H9 (cell line): ENCODE data around the gene SYAP1. TPM values are rescaled to one million over a fixed set of nuclear protein-coding genes. Genes with fewer than 3 reads are reported as not detected.

ENCODE experiments used
- DNase-seq: peaks from one replicate; pipeline ENCODE4 v3.0.0-alpha.2; 2017
- H2AFZ ChIP-seq: one replicate; pipeline ENCODE4 v1.6.1; 2013; ENCODE audit warnings: mild to moderate bottlenecking, low read length, control low read depth, moderate library complexity
- H2AK5ac ChIP-seq: 2 replicates; pipeline ENCODE4 v1.6.1; 2013; ENCODE audit warnings: low read length, control low read depth, mixed read lengths; ENCODE audit not compliant: insufficient read length
- H2BK120ac ChIP-seq: one replicate; pipeline ENCODE4 v1.6.1; 2013; ENCODE audit warnings: low read depth, mild to moderate bottlenecking, low read length, control low read depth, inconsistent platforms; ENCODE audit not compliant: poor library complexity, severe bottlenecking
- H2BK12ac ChIP-seq: 2 replicates; pipeline ENCODE4 v1.6.1; 2013; ENCODE audit warnings: low read length, control low read depth, mixed read lengths, low read depth; ENCODE audit not compliant: insufficient read length
- H2BK15ac ChIP-seq: 2 replicates; pipeline ENCODE4 v1.6.1; 2013; ENCODE audit warnings: low read depth, low read length, control low read depth
- H2BK20ac ChIP-seq: one replicate; pipeline ENCODE4 v1.6.1; 2013; ENCODE audit warnings: low read depth, mild to moderate bottlenecking, low read length, control low read depth, inconsistent platforms; ENCODE audit not compliant: poor library complexity, severe bottlenecking
- H2BK5ac ChIP-seq: 2 replicates; pipeline ENCODE4 v1.6.1; 2013; ENCODE audit warnings: low read length, control low read depth, mixed read lengths; ENCODE audit not compliant: insufficient read length
- H3K14ac ChIP-seq: 2 replicates; pipeline ENCODE4 v1.6.1; 2013; ENCODE audit warnings: low read length, control low read depth; ENCODE audit not compliant: insufficient read depth
- H3K18ac ChIP-seq: 2 replicates; pipeline ENCODE4 v1.6.1; 2013; ENCODE audit warnings: low read depth, mild to moderate bottlenecking, mixed read lengths, low read length, control low read depth; ENCODE audit not compliant: insufficient read length
- H3K23ac ChIP-seq: 2 replicates; pipeline ENCODE4 v1.6.1; 2013; ENCODE audit warnings: low read length, control low read depth, mixed read lengths, low read depth; ENCODE audit not compliant: insufficient read length
- H3K23me2 ChIP-seq: 2 replicates; pipeline ENCODE4 v1.6.1; 2013; ENCODE audit warnings: low read depth, mild to moderate bottlenecking, mixed read lengths, low read length, control low read depth; ENCODE audit not compliant: insufficient read length, poor library complexity, severe bottlenecking
- H3K27ac ChIP-seq: 2 replicates; pipeline ENCODE4 v1.5.1; 2013; ENCODE audit warnings: low read length, control low read depth, mixed read lengths, low read depth; ENCODE audit not compliant: insufficient read length
- H3K27me3 ChIP-seq: 2 replicates; pipeline ENCODE4 v1.6.1; 2013; ENCODE audit warnings: low read length, control low read depth, inconsistent platforms; ENCODE audit not compliant: insufficient read depth
- H3K4ac ChIP-seq: 2 replicates; pipeline ENCODE4 v1.6.1; 2013; ENCODE audit warnings: low read depth, mild to moderate bottlenecking, control low read depth, inconsistent platforms, low read length, moderate library complexity
- H3K4me1 ChIP-seq: 2 replicates; pipeline ENCODE4 v1.6.1; 2013; ENCODE audit warnings: low read length, control low read depth, inconsistent platforms; ENCODE audit not compliant: insufficient read depth
- H3K4me2 ChIP-seq: 2 replicates; pipeline ENCODE4 v1.6.1; 2013; ENCODE audit warnings: low read length, control low read depth, mixed read lengths; ENCODE audit not compliant: insufficient read length, insufficient read depth
- H3K56ac ChIP-seq: 2 replicates; pipeline ENCODE4 v1.6.1; 2013; ENCODE audit warnings: low read depth, mild to moderate bottlenecking, mixed read lengths, low read length, control low read depth; ENCODE audit not compliant: insufficient read length
- H3K79me1 ChIP-seq: 2 replicates; pipeline ENCODE4 v1.6.1; 2013; ENCODE audit warnings: low read depth, mild to moderate bottlenecking, moderate library complexity, low read length, control low read depth, inconsistent platforms; ENCODE audit not compliant: insufficient read depth, poor library complexity, severe bottlenecking
- H3K79me2 ChIP-seq: 2 replicates; pipeline ENCODE4 v1.6.1; 2013; ENCODE audit warnings: low read length, control low read depth, inconsistent platforms; ENCODE audit not compliant: insufficient read depth
- H3K9ac ChIP-seq: 2 replicates; pipeline ENCODE4 v1.6.1; 2013; ENCODE audit warnings: low read length, control low read depth, mixed read lengths; ENCODE audit not compliant: insufficient read length; ENCODE audit errors: extremely low read depth
- H3K9me3 ChIP-seq: one replicate; pipeline ENCODE4 v1.6.1; 2013; ENCODE audit warnings: low read depth, low read length, inconsistent platforms; ENCODE audit not compliant: control insufficient read depth
- H3T11ph ChIP-seq: one replicate; pipeline ENCODE4 v1.6.1; 2013; ENCODE audit warnings: mild to moderate bottlenecking, low read length, control low read depth, inconsistent platforms
- H4K20me1 ChIP-seq: one replicate; pipeline ENCODE4 v1.6.1; 2013; ENCODE audit not compliant: control insufficient read depth, insufficient read length, insufficient read depth
- H4K5ac ChIP-seq: 2 replicates; pipeline ENCODE4 v1.6.1; 2013; ENCODE audit warnings: low read depth, mild to moderate bottlenecking, mixed read lengths, low read length, control low read depth; ENCODE audit not compliant: insufficient read length
- H4K8ac ChIP-seq: replicated peaks from 2 replicates; pipeline ENCODE4 v1.6.1; 2013; ENCODE audit warnings: low read length, control low read depth, mixed read lengths, low read depth; ENCODE audit not compliant: insufficient read length
- H4K91ac ChIP-seq: 2 replicates; pipeline ENCODE4 v1.6.1; 2013; ENCODE audit warnings: low read depth, mild to moderate bottlenecking, moderate library complexity, mixed read lengths, low read length, control low read depth; ENCODE audit not compliant: insufficient read length
- H3K27ac Mint-ChIP-seq, 3 experiments: 2 replicates in 2 of 3; 3 replicates in 1 of 3; pipeline ENCODE4 v1.8.0; 2020 to 2021; ENCODE audit warnings: mixed read lengths in 3 of 3, mild to moderate bottlenecking in 1 of 3, moderate library complexity in 1 of 3
- H3K27me3 Mint-ChIP-seq: 2 replicates; pipeline ENCODE4 v1.8.0; 2021; ENCODE audit warnings: low read depth, mild to moderate bottlenecking, moderate library complexity, mixed read lengths
- H3K36me3 Mint-ChIP-seq, 3 experiments: 2 replicates in 2 of 3; 3 replicates in 1 of 3; pipeline ENCODE4 v1.8.0; 2020 to 2021; ENCODE audit warnings: low read depth in 3 of 3, mixed read lengths in 3 of 3; ENCODE audit not compliant: insufficient read depth in 1 of 3
- H3K4me1 Mint-ChIP-seq, 2 experiments: 2 replicates each; pipeline ENCODE4 v1.8.0; 2020; ENCODE audit warnings: mixed read lengths in 2 of 2
- H3K4me3 Mint-ChIP-seq, 2 experiments: 2 replicates in 1 of 2; 3 replicates in 1 of 2; pipeline ENCODE4 v1.8.0; 2020 to 2021; ENCODE audit warnings: mild to moderate bottlenecking in 2 of 2, mixed read lengths in 2 of 2, moderate library complexity in 1 of 2
- H3K9me3 Mint-ChIP-seq, 2 experiments: 2 replicates in 1 of 2; 3 replicates in 1 of 2; pipeline ENCODE4 v1.8.0; 2020; ENCODE audit warnings: mild to moderate bottlenecking in 2 of 2, mixed read lengths in 2 of 2, moderate library complexity in 1 of 2
- CTCF ChIP-seq: fragments of 200-600 bp; sonication (generic); conservative IDR thresholded peaks from 3 replicates; pipeline ENCODE4 v1.8.0; 2021; ENCODE audit warnings: antibody characterized with exemption, mild to moderate bottlenecking
- WGBS: extraction: QIAGEN DNeasy Blood & Tissue Kit; methylation state at CpG from one replicate; pipeline ENCODE4 v1.1.7; 2013; ENCODE audit warnings: missing lambda C conversion rate, low lambda C conversion rate, mixed read lengths; ENCODE audit not compliant: insufficient read length; ENCODE audit errors: extremely low coverage; 5-methylcytosine and 5-hydroxymethylcytosine counted together
- total RNA-seq: library from RNA; stranded (reverse); gene quantifications from 2 replicates; pipeline ENCODE4 v1.2.1, GENCODE V29; 2021

The SYAP1 gene
- total RNA-seq, 1 experiment from 2014 or later: 42.7 TPM

- Mint-ChIP-seq H3K27ac (0 out of 7 replicates have a peak overlapping the region, but pooled peaks of 1 of the 3 experiments have one; percentile 61), H3K9me3 (peaks cover 3 to 9% of the 10 kb centered on the region in 2 experiments; a peak in 3 of 5 replicates), H3K27me3 (no peaks in the 10 kb centered on the region), H3K4me1 (peaks cover 19 to 28% of the 10 kb centered on the region in 2 experiments), H3K4me3 (0 out of 5 replicates have a peak overlapping the region, but pooled peaks of 1 of the 2 experiments have one; percentile 14), H3K36me3 (peaks cover 25 to 40% (median 38%) of the 10 kb centered on the region in 3 experiments)
- Histone ChIP-seq H3K14ac (no peak overlapping the region), H3K56ac (no peak overlapping the region), H3K18ac (no peak overlapping the region), H3T11ph (no peak overlapping the region), H3K23me2 (peaks cover 7% of the 10 kb centered on the region), H2BK15ac (no peak overlapping the region), H2AK5ac (no peak overlapping the region), H2AFZ (no peak overlapping the region), H3K4me1 (no peaks in the 10 kb centered on the region), H3K27ac (no peak overlapping the region), H3K9ac (no peak overlapping the region), H3K4ac (no peak overlapping the region), H3K9me3 (no peaks in the 10 kb centered on the region), H3K79me2 (peaks cover 34% of the 10 kb centered on the region; the same call in 1 of the 2 replicates), H4K8ac (no peak overlapping the region), H3K4me2 (no peak overlapping the region), H4K5ac (no peak overlapping the region), H3K23ac (no peak overlapping the region), H2BK5ac (no peak overlapping the region), H2BK120ac (no peak overlapping the region), H4K91ac (no peak overlapping the region), H3K27me3 (no peaks in the 10 kb centered on the region), H2BK20ac (no peak overlapping the region), H2BK12ac (no peak overlapping the region), H4K20me1 (no peaks in the 10 kb centered on the region), H3K79me1 (peaks cover 7% of the 10 kb centered on the region)
- DNase-seq: no peak
- TF ChIP-seq CTCF: no peak
- WGBS: no CpG with 5 or more reads among the region's 4 CpGs
Measured at GRCh38 chrX:16722481-16722880, 3.1 kb downstream of the SYAP1 start.
